ENCODE data around the gene CSNK2B.

CSNK2B gene

DNA sequence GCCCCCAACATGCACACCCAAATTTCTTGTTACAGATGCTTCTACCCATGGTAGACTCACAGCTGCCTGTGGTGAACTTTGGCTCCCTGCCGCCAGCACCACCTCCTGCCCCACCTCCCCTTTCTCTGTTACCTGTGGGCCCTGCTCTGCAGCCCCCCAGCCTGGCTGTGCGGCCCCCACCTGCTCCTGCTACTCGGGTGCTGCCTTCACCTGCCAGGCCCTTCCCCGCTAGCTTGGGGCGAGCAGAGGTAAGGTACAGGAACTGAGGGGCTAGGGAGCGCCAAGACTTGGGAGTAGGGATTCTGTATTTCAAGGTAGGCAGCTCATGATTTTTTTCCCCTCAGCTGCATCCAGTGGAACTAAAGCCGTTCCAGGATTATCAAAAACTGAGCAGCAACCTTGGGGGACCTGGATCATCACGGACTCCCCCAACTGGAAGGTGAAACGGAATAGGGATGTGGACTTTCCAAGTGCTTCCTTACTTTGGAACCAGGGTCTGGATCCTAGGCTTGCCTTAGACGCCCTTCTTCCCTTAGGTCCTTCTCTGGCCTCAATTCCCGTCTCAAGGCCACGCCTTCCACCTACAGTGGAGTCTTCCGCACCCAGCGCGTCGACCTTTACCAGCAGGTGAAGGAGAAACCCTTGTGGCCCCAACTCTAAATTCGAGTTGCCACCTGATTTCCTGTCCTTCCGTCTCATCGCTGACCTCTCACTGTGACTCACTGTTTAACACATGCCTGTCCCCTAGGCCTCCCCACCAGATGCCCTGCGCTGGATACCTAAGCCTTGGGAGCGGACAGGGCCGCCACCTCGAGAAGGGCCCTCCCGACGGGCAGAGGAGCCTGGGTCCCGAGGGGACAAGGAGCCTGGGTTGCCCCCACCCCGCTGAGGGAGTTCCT is 28.9 kb upstream of the CSNK2B start:
- no peak for DNase-seq (ENCODE audit: low read depth in 2 of 2)

DNA sequence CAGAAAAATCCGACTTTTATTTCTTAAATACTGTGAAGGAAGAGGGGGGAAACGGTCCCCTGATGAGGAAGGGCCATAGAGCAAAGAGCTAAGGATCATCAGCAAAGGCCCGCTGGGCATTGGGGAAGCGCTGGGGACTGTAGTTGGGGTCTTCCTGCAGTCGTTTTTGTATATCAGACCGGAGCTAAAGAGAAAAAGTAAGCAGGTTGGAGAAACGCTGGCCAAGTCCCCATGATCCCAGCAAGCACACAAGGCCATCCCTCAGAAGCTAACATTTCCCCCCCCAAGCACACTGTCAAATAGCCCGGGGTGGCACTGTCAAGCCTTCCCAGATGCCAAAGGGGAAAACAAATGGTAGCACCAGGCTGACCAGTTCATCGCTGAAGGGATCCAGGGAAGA is 26.8 kb upstream of the CSNK2B start:
- no peak for DNase-seq (ENCODE audit: low read depth in 2 of 2)

DNA sequence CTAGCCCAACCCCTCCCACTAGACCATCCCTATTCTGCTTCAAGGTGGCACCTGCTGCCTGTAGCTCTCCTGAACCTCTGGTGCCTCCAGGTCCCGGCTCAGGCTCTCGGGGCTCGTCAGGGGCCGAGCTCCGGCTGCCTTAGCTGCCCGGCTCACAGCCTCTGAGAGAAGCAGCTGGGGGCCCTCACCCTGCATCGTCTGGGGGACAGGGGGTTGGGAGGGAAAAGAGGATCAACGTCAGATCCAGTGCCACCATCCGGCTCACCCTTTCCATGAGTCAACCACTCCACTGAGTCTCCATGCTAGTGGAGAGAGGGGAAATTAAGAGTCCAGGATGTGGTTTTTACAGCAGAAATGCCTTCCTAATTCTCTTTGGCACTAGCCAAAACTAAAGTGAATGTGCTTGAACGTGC is 26.4 kb upstream of the CSNK2B start:
- DNase-seq (ENCODE audit: low read depth in 2 of 2), result peak in 1 of 2 donors; percentile 33

DNA sequence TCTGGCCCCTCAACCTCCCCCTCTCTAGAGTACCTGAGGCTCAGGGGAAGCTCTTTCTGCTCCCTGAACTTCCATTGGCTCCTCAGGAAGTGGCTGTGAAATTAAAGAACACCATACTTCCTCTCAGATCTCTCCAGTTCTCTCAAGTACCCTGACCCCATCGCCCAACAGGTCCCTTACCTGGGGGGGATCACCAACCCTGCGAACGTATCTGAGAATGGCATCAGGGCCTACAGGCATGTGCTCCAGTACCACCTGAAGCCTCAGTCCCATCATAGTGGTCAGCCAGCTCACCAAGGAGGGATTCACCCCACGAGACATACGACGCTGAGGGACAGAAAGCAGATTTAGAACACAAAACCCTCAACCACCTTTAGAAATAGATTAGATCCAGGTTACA is 25.3 kb upstream of the CSNK2B start:
- no peak for DNase-seq (ENCODE audit: low read depth in 2 of 2)

DNA sequence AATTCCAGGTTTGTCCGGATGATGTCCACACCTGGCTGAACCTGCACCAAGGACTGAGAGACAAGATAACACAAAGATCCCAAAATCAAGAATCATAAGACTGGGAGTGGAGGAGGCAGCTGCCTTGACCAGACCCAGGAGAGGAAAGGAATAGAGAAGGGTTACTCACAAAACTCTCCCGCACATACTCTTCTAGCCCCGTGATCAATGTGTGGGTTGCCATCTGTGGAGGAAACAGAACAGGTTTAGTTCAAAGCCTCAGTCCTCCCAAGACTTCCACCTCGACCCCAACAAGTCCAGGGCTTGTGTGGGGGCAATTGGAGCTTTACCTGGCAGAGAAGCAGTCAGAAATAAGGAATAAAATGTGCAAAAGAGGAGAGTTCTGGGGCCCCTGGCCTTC is 24.5 kb upstream of the CSNK2B start:
- no peak for DNase-seq (ENCODE audit: low read depth in 2 of 2)

DNA sequence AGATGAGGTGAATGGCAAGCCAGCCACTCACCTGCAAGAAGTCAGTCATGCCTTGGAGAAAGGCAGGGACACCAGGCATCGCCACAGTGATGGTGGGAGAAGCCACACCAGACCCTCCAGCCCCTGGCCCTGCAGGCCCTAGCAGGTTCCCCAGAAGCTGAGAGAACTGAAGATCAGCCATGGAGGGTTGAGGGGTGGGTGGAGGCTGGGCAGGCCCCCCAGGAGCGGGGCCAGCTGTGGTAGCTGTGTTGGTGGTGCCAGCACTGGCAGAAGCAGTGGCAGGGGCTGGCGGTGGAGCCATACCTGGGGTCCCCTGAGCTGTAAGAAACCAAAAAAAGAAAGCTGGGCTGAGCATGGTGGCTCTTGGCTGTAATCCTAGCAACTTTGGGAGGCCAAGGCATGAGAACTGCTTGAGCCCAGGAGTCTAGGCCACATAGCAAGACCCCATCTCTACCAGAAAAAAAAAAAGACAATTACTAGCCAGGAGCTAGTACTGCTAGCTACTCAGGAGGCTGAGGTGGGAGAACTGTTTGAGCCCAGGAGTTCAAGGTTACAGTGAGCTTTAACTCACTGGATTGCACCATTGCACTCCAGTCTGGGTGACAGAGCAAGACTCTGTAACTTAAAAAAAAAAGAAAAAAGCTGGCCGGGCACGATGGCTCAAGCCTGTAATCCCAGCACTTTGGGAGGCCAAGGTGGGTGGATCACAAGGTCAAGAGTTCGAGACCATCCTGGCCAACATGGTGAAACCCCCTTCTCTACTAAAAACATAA is 22.9 kb upstream of the CSNK2B start:
- DNase-seq (ENCODE audit: low read depth in 2 of 2), result no peak

DNA sequence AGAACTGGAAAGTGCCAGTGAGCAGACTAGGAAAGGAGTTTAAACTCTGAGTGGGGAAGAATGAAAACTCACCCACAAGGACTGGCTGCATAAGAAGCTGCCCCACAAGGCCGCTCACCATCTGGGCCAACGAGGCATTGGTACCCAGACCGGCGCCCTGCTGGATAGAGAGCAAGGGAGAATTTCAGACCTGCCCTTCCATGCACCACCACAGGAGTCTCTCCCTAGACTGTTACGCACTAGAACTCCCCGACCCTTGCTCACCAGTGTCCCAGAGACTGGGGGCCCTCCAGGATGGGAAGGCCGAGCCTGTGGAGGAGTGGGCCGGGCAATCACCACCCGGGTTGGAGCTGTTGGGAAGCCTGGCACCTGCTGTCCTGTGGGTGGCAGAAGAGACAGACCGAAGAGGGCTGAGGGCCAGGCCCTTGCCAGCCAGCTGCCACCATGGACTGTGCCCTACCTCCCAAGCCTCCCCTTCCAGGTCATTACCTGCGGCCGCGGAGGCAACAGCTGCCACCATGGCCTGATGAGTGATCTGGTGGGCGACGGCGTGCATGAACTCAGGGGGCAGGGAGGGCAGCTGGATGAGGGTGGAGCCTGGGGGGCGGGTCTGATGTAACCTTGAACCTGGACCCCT is 21.9 kb upstream of the CSNK2B start:
- no peak for DNase-seq (ENCODE audit: low read depth in 2 of 2)

DNA sequence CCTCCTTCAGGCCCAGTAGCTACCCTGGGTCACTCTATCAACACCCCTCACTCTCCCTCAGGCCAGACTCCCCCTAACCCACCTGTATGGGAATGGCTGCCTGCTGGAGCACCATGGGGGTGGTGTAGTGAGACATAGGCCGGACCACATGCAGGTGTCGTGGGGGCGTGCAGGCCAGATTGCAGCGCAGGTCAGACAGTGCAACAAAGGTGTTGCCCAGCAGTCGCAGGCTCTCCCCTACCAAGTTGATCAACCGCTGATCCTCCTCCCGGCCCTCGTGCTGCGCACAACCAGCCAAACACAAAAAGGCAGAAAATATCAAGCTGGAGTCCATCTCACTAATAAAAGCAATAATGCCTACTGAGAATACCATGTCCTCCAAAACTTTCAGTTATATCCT is 20.6 kb upstream of the CSNK2B start:
- DNase-seq (ENCODE audit: low read depth in 2 of 2), result no peak

DNA sequence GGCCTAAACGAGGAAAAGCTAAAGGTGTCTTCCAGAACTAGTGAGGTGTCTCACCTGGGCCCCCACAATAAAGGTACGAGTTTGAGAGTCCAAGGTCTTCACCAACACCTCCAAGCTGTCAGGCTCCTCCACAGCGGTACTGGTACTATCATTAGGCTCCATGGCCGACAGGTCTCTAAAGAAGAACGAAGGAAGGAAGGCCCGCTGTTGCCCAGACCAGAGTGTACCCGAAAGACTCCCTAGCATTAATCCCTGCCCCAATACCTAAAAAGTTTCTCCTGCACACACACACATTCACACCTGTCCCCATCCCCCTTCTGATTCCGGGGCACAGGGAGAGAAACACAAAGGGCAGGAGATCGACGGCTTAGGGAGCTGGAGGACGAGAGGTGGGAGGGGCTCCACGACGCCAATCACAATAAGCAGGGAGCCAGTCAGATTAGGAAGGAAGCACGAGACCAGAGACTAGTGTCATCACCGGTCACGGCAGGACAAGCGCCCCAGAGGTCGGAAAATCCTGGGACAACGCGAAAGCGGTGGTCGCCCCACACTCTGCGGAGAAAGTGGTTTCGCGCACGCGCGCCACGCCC is 14.2 kb upstream of the CSNK2B start:
- DNase-seq (ENCODE audit: low read depth in 2 of 2), result peak; percentile 41 to 58

DNA sequence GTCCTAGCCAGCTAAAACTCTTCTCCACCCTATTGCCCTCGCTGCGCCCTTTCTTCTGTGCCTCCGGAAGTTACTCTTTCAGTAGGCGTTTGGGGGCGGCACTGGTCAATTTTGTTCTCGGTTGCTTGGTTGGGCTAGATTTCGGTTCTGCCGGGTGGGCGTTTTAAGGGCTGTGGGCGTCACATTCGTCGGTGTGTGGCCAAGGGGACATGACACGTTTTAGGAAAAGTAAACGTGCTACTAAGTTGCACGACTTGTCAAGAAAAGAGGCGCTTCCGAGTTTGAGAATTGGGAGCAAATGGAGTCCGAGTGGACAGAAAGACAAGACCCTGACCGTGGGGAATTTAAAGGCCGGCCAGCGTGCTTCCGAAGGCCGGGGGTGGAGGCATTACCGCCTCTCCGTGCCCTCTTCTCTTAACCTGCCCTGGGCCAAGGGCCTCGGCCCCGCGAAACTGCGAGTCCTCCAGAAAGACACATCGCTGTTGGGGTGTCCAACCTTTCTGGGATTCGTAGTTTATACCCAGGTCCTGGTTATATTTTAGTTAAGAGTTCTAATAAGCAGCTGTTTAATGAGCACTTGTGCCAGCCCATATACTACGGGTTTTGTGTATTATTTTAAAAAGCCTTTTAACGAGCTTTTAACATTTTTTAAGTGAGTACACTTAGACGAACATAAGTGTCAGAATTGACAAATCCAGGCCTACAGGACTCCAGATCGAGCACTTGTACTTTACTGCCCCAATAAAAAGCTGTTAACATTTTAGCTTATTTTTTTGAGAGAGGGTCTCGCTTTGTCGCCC is 12.8 kb upstream of the CSNK2B start:
- DNase-seq (ENCODE audit: low read depth in 2 of 2), result peak; percentile 74 to 79

DNA sequence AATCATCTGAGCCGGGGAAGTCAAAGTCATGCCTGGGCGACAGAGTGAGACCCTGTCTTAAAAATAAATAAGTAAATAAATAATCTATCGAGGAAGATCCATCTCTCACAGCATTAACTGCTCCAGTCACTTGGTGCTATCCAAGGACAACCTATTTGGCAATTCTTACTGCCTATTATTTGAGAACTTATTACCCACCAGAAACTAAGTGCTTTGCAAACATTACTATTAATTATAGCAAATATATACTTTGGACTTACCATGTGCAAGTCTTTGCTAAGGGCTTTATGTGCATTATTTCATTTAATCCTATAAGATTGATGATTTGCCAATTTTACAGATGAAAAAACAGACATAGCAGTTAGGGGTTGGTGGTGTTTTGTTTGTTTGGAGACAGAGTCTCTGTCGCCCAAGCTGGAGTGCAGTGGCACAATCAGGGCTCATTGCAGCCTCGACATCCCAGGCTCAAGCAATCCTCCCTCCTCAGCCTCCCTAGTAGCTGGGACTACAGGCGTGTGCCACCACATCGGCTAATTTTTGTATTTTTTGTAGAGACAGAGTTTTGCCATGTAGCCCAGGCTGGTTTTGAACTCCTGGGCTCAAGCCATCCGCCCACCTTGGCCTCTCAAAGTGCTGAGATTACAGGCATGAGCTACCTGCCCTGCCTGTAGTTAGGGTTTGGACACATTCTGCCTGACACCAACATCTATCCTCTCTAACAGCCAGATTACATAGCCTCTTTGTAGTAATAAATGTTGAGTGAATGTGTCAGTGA is 11.1 kb upstream of the CSNK2B start:
- DNase-seq (ENCODE audit: low read depth in 2 of 2), result no peak

DNA sequence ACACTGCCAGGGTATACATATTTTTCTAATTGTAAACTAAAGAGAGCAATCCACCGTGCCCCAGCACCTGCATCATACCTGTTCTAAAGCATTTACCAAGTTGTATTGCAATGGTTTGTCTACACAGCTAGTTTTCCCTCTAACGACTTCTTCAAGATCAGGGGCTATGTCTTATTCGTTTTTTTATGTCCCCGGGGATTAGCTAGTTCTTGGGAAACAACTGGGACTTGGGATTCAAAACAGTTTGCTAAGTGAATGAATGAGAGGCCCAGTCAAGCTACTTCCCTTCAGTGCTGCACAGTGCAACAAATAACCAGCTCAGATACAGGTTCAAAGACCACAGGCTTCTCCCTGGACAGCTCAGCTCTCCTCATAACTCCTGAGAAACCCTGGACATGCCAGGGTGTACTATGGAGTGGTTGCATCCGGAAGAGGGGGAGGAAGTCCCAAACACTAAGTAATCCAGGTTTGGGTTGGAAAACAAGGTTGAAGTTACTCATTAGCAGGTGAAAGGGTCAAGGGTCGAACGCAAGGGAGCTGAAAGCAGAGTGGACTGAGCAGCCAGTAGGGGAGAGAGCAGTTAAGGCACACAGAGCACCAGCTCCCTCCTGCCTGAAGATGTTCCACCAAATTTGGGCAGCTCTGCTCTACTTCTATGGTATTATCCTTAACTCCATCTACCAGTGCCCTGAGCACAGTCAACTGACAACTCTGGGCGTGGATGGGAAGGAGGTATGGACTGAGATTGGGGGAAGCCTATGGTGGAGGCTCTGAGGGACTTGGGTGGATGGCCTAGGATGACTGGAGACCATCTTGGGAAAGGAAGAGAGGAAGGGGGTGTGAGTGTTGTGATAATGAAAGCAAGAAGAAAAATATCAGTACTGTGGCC is 10.3 kb upstream of the CSNK2B start, which contains the start of gene APOM:
Gene APOM, plus strand, starts transcription at position 546 of the 889 bp plus-strand sequence. Its CDS starts 73 bp downstream, at position 619.
- no peak for DNase-seq (ENCODE audit: low read depth in 2 of 2)

DNA sequence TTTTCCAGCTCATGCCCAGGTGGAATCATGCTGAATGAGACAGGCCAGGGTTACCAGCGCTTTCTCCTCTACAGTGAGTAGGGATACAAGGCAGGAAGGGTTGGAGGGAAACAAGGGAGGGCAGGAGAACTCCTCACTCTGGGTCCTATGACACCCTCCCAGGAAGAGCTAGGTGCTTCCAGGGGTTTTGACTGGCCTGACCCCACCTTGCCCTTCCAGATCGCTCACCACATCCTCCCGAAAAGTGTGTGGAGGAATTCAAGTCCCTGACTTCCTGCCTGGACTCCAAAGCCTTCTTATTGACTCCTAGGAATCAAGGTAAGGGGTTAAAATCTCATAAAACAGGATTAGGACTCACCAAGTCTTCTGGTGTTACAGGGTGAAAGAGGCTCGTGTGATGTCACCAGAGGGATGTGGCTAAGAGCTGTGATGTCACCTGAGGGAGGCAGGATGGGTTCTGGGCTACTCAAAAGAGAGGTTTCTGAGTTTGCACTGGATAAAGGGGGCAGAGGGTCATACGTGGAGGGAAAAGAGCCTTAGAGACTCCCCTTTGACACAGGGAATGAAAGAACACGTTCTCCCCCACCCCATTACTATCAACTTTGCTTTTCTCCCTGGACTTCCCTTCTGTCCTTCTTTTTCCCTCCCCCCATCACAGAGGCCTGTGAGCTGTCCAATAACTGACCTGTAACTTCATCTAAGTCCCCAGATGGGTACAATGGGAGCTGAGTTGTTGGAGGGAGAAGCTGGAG is 8.3 kb upstream of the CSNK2B start:
- DNase-seq (ENCODE audit: low read depth in 2 of 2), result no peak

DNA sequence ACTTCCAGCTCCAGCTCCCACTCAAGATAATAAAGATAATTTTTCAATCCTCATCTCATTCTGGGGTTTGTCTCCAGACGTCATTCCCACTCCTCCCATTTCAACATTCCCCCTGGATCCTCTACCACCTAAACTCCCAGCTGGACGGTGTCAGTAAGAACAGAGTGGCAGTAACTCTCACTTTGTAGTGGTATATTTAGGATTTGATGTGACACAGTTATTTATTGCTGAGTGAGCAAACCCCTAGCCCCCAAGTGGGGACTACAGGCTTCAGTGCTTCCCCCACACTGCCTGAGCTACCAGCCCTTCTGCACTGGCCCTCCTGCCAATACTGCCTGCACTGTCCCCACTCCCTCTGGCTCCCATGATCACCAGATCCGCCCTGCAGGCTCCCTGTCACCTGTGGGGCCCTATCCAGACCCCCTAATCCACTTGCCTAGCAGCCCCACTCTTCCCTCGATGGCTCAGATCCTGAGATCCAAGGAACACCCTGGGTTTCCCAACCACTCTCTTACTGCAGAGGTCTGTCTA is 7.7 kb upstream of the CSNK2B start:
- no peak for DNase-seq (ENCODE audit: low read depth in 2 of 2)

DNA sequence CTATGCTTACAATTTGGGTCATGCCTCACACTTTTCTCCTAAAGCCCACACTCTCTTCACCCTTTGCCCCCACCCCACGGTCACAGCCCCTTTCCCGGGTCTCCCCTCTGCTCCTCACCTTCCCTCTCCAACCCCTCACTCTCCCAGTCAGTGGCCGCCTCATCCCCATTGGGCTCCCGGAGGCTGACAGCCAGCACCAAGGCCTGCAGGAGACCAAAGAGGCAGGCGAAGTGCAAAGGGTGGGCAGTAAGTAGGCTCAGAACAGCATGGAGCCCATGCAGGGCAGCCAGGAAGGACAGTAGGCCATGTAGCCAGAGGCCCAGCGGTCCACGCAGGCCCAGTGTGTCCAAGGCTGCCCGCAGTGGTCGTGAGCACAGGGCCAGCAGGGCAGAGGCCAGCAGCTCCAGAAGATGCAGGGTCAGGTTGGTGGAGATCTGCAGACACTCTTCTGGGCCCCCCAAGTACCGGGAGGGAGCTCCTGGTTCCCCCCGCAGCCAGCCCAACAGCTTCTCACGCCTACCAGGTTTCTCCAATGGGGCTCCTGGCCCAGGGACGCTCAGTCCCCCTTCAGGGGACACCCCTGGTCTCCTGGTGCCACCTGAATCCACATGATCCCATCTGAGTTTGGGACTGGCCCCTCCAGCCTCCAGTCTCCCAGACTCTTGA is 6.8 kb upstream of the CSNK2B start:
- no peak for DNase-seq (ENCODE audit: low read depth in 2 of 2)

DNA sequence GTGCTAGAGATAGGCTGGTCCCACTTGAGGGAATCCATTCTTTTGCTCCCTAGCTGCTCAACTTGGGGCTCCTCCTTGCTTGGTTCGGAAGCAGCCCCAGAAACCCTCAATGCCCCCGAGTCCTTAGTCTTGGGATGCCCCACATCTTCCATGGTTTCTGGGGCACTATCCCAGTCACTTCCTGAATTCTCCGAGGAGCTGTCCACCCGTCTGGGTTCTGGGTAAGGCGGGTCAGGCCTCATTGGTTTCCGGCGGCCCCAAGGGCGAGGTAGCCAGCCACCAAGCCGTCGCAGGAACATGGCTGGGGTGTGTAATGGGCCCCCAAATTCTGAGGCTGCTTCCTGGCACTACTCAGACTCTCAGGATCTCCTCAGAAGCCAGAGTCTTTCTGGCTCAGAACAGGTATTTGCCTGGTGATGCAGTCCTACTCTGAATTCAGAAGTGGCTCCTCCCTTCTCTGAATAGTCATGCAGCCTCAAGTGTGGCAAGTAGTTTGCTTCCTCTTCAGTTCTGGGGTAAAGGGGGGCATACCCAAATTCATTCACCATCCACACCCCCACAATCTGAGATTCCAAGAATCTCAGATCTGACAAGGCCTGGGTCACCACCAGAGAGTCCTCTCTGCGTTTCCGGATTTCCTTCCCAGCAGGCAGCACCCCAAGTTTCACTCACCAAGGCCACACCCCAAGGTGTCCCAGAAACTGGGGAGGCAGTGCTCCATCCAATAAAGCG is 6.1 kb upstream of the CSNK2B start:
- no peak for DNase-seq (ENCODE audit: low read depth in 2 of 2)

Data from stimulated activated CD4-positive, alpha-beta T cell treated with anti-CD3 and anti-CD28 coated beads, Interleukin-15, amount 100 ng/mL, for 48 hours (primary cell).